Activated T-helper 1 cell treated with anti-CD3 and anti-CD28 coated beads, Interleukin-12 subunit alpha, Interleukin-12 subunit beta, Interleukin-2, Interleukin-4 antibody, amounts not matched to agents 30 ng/mL and 10 ng/mL and 1 ng/mL, durations not matched to agents 14 hours and 24 hours and 36 hours (primary cell): ENCODE data around the gene CFAP97D2. TPM values are rescaled to one million over a fixed set of nuclear protein-coding genes. Genes with fewer than 3 reads are reported as not detected.
"Not testable (repeated sequence)": the region's sequence is repeated elsewhere in the genome, so short reads cannot be mapped to it uniquely, and the experiment has no call there.

ENCODE experiments used
- DNase-seq: peaks from one replicate; pipeline ENCODE4 v3.0.0; 2021; ENCODE audit warnings: low spot score
- H3K27ac Mint-ChIP-seq: one replicate; pipeline ENCODE4 v1.8.0; 2021; ENCODE audit warnings: mild to moderate bottlenecking, mixed read lengths
- H3K27me3 Mint-ChIP-seq: one replicate; pipeline ENCODE4 v1.8.0; 2022; ENCODE audit warnings: mild to moderate bottlenecking, moderate library complexity, mixed read lengths; ENCODE audit not compliant: insufficient read depth
- H3K36me3 Mint-ChIP-seq: one replicate; pipeline ENCODE4 v1.8.0; 2021; ENCODE audit warnings: low read depth, mixed read lengths
- H3K4me1 Mint-ChIP-seq: one replicate; pipeline ENCODE4 v1.8.0; 2021; ENCODE audit warnings: low read depth, mixed read lengths
- H3K4me3 Mint-ChIP-seq: one replicate; pipeline ENCODE4 v1.8.0; 2021; ENCODE audit warnings: mild to moderate bottlenecking, moderate library complexity, mixed read lengths
- H3K9me3 Mint-ChIP-seq: one replicate; pipeline ENCODE4 v1.8.0; 2021; ENCODE audit warnings: mixed read lengths
- intact Hi-C: fragments of 100-400 bp; cut with micrococcal nuclease; formaldehyde crosslinking; loops from one replicate; pipeline ENCODE4 v1.15.1; 2024
- total RNA-seq: library from RNA; stranded (reverse); gene quantifications from 2 replicates; pipeline ENCODE4 v1.2.3, GENCODE V29; 2022

Gene CFAP97D2
- not detected in 2 replicates for total RNA-seq

DNA sequence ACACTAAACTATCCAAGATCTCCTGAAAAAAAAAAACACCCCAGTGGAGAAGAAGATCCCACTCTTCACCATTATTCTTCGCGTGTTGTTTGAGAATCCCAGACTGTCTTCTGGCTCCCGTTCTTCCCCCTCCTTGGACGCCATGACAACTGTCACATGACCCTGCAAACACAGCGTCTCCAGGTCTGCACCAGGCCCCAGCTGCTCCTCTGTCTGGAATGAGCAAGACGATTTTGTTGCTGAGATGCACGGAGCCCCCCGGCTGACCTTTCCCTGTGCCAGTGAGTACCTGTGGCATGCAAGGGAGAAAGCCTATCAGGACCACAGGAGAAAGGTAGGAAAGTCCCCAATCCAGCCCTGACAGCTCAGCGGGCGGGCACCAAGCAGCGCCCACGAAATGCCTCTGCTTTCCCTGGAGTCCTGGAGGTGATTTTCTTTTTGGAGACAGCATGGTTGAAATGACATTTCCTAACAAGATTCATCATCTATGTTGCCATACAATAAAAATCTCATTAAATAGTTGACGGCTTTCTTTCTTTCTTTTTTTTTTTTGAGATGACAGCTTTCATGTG is at the start of gene CFAP97D2:
Gene CFAP97D2, plus strand, starts transcription at position 171 of the 572 bp plus-strand sequence. Its CDS starts 74 bp downstream, at position 245.
- intact Hi-C loops: no loop called here
- Mint-ChIP-seq H3K27ac (no peak within 1 kb of the TSS), H3K4me1 (peaks cover 15% of the 10 kb centered on the region), H3K27me3 (peaks cover 10% of the 10 kb centered on the region), H3K4me3 (no peak within 1 kb of the TSS), H3K9me3 (peaks cover 8% of the 10 kb centered on the region), H3K36me3 (peaks cover 2% of the 10 kb centered on the region)
- DNase-seq: no peak

DNA sequence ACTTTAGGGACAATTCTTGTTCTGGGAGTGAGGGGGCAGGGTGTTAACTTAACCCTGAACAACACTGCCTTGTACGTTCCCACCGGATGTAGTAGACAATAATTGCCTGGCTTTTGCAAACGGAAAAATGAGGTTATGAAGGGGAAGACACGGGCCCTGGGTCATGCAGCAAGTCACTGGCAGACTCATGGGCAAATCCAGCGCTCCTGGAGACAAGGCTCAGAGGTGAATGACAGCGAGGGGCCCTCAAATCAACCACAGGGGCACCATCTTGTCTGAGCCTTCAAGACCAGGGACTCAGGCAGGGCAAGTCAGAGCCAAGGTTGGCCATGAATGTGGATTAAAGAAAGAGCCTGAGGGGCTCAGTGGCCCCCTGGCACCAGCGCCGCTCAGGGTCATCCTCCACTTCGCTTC is 49.4 kb upstream of the CFAP97D2 start:
- Mint-ChIP-seq H3K9me3 (peaks cover 7% of the 10 kb centered on the region), H3K4me3 (peak overlapping the region; percentile 98), H3K4me1 (peaks cover 71% of the 10 kb centered on the region), H3K36me3 (peaks cover 38% of the 10 kb centered on the region), H3K27ac (peak overlapping the region; percentile 88), H3K27me3 (peaks cover 2% of the 10 kb centered on the region)
- DNase-seq: no peak
- intact Hi-C loops: loop anchor here (1.0 to 5.0 kb wide), 7 partner anchors 14 to 312 kb away; partner anchors contain the start of gene CDC16

DNA sequence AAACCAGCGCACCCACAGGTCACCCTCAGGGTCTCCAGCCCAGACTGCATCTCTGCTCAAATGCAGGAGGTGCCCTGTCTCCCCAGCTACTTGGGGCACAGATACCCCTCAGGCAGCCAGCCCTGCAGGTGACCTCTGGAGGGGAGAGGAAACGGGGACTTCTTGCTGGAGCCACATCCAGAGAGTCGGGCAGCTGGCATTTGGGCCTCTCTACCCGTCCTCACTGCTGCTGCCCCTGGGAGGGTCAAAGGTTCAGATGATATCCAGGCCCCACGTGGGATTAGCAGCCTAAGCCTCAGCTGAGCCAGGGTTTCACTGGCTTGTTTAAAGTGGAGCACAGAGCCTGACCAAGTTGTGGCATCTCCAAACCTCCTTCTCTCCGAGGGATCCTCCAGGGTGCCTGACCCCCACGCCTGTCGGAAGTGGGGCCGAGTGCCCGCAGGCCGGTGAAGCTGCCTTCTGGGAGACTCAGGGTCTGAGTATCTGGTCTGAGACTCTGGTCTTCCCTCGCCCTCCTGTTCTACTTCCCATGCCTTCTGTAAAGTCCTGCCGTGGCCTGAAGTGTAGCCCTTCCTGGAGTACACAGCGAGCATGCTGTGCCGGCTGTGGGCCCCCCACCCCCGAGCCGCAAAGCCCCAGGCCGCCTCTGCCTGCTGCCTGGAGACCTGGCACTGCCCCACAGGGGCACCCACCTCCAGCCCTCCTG is 48.8 kb upstream of the CFAP97D2 start:
- peaks cover 4% of the 10 kb centered on the region for H3K9me3 Mint-ChIP-seq
- H3K27me3 Mint-ChIP-seq: peaks cover 2% of the 10 kb centered on the region
- H3K4me1 Mint-ChIP-seq: peaks cover 71% of the 10 kb centered on the region
- peak overlapping the region; percentile 88 for H3K27ac Mint-ChIP-seq
- H3K36me3 Mint-ChIP-seq: peaks cover 32% of the 10 kb centered on the region
- peak overlapping the region; percentile 98 for H3K4me3 Mint-ChIP-seq
- DNase-seq: no peak
- intact Hi-C loops: no loop called here

DNA sequence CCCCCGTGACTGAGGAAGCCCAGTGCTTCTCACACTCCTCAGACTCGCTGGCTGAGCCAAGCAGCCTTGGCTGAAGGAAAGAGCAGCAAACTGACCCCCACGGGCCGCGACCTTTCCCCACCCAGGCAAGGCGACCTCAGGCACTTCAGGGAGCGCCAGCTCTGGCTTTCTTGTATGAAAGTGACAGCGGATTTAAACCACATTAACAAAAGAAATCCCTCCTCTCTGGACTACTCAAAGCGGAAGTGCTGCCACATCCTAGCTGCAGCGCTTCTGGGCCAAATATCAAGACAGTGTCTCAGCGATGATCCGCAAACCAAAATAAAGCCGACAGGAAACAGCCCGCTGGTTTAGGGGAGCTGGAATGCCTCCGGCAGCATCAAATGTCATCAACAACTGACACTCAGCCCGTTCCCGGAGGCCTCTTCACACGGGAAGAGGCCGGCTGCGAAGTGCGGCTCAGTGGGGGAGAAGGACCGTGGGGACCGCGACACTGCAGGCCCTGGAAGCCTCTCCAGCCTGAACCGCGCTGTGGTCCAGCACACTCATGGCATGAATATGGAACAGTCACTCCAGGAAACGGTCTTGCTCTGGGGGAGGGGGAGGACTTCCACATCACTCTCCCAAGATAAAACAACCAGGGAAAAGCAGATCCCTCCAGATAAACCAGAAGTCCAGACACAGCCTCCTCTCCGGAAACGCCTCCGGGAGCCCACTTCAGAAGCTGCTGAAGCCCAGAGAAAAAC is 48.0 kb upstream of the CFAP97D2 start:
- peak; percentile 63 for DNase-seq
- H3K36me3 Mint-ChIP-seq: peaks cover 31% of the 10 kb centered on the region
- intact Hi-C loops: loop anchor here (1.0 kb wide), 1 partner anchor 9 kb away; no protein-coding TSS in a partner anchor

DNA sequence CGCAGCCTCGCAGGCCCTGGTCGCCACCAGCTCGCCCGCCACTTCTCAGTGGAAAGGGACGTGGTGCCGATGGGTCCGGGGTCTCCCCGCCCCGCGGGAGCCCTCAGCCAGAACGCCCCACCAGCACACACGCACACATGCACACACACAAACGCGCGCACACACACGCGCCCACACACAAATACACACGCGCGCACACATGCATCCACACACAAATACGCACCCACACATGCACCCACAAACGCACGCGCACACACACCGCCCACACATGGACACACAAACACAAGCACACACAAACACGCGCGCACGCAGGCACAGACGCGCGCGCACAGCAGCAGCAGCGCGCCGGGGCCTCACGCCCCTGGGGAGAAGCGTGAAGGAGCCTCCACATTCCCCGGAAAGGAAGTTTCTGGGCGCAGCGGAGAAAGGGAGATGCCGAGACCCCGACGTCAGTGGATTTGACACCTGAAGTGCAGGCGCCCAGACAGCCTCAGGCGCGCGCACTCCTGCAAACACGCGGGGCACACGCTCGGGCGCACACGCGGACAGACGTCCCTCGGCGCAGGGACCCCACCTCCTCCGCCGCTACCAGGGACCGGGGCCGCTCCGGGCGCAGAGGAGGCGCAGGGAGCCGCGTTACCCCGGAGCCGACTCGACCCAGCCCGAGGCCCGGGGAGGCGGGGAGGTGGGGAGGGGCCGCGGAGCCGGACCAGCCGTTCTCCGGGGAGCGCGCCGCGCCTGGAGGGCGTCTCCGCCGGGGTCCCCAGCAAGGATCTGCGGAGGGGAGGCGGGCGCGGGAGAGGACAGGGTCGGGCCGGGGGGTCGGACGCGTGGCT is 47.3 kb upstream of the CFAP97D2 start:
- Mint-ChIP-seq H3K4me3 (peak overlapping the region; percentile 98), H3K27me3 (peaks cover 7% of the 10 kb centered on the region), H3K4me1 (peaks cover 62% of the 10 kb centered on the region), H3K36me3 (peaks cover 26% of the 10 kb centered on the region), H3K9me3 (no peaks in the 10 kb centered on the region), H3K27ac (peak overlapping the region; percentile 88)
- DNase-seq: no peak
- intact Hi-C loops: loop anchor here (1.0 kb wide), 1 partner anchor 8 kb away; no protein-coding TSS in a partner anchor

More for the DNA sequence above, 48.0 kb upstream of the CFAP97D2 start:
- Mint-ChIP-seq H3K4me1 (peaks cover 70% of the 10 kb centered on the region), H3K27me3 (peaks cover 2% of the 10 kb centered on the region), H3K9me3 (peaks cover 4% of the 10 kb centered on the region), H3K27ac (peak overlapping the region; percentile 88), H3K4me3 (peak overlapping the region; percentile 98)

DNA sequence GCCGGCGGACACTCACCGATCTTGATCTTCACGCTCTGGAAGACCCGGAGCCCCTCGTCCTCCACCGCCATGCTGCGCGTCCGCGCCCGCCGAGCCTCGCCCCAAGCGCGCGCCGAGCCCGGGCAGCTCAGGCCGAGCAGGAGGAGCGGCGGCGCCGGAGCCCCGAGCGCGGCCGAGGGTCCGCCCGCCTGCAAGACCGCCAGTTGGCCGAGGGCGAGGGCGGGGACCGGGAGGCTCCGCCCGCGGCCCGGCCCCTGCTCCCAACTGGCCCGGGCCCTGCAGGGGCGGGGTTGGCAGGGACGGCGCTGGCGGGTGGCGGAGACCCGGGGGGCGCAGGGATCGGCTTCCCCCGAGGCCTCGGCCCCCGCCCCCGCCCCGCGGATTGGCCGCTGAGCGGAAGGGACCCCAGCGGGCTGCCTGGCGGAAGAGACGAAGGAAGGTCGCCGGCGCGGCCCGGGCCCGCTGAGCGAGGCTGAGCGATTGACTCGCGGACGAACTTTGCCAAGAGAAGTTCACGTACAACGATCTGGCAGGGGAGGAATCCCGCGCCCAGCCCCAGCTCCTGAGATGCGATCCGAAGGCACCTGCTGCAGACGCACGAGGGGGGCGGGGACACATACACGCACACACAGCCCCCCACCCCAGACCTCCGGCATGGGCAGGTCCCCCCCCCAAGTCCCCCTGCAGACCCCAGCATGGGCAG is 46.5 kb upstream of the CFAP97D2 start, which contains the start of gene RASA3:
Gene RASA3, minus strand, starts transcription at position 205 of the 703 bp plus-strand sequence. Its CDS starts 134 bp downstream, at position 71.
- Mint-ChIP-seq H3K9me3 (no peaks in the 10 kb centered on the region), H3K36me3 (peaks cover 18% of the 10 kb centered on the region), H3K27ac (peak within 1 kb of the TSS; percentile 88), H3K4me3 (peak within 1 kb of the TSS; percentile 98), H3K4me1 (peaks cover 55% of the 10 kb centered on the region), H3K27me3 (peaks cover 7% of the 10 kb centered on the region)
- DNase-seq: peak; percentile 59
- intact Hi-C loops: no loop called here

DNA sequence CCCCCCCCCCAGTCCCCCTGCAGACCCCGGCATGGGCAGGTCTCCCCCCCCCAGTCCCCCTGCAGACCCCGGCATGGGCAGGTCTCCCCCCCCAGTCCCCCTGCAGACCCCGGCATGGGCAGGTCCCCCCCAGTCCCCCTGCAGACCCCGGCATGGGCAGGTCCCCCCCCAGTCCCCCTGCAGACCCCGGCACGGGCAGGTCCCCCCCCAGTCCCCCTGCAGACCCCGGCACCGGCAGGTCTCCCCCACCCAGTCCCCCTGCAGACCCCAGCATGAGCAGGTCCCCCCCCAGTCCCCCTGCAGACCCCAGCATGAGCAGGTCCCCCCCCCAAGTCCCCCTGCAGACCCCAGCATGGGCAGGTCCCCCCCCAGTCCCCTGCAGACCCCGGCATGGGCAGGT is 45.9 kb upstream of the CFAP97D2 start:
- Mint-ChIP-seq H3K4me1 (peaks cover 49% of the 10 kb centered on the region), H3K36me3 (peaks cover 13% of the 10 kb centered on the region)
- H3K27ac Mint-ChIP-seq, H3K4me3 Mint-ChIP-seq, intact Hi-C loops, H3K9me3 Mint-ChIP-seq, H3K27me3 Mint-ChIP-seq, DNase-seq: not testable (repeated sequence)

DNA sequence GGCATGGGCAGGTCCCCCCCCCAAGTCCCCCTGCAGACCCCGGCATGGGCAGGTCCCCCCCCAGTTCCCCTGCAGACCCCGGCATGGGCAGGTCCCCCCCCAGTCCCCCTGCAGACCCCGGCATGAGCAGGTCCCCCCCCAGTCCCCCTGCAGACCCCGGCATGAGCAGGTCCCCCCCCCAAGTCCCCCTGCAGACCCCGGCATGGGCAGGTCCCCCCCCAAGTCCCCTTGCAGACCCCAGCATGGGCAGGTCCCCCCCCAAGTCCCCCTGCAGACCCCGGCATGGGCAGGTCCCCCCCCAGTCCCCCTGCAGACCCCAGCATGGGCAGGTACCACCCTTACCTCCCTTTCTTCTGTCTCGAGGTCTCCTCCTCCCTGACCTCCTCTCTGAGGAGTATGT is 45.5 kb upstream of the CFAP97D2 start:
- DNase-seq, H3K9me3 Mint-ChIP-seq, H3K36me3 Mint-ChIP-seq, H3K27me3 Mint-ChIP-seq, intact Hi-C loops: not testable (repeated sequence)
- Mint-ChIP-seq H3K4me3 (peak overlapping the region; percentile 69), H3K27ac (peak overlapping the region; percentile 46), H3K4me1 (peaks cover 45% of the 10 kb centered on the region)

DNA sequence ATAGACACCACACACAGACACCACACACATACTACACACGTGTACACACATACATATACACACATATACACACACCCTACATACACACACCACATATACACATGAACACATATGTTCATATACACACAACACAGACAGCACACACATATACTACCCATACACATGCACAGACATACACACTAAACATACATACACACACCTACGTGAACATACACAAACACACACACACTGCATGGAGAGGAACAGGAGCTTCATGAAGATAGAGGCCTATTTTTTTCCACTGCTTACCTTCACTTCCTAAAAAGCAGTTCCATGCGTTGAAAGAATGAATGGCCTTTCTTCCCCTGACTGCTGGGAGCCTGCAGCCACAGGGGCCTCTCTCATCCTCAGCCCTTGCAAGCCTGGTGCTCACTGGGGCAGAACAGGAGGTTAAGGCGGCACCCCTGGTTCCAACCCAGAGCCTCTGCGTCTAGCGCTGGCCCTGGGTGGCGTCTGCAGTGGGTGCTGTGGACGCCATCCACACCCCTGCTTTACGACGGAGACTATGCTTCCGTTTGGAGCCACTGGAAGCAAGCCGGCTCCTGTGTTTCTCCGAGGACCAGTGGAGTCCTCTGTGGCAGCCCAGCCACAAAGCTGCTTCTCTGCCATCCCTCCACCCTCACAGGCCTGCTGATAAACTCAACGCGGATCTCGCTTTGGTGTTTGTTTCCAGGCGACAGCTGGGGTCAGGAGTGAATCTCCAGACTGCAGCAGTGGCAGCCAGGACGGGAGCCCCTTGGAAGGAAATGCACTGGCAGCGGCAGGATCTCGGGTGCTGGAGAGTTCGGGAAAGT is 44.7 kb upstream of the CFAP97D2 start:
- H3K36me3 Mint-ChIP-seq: peaks cover 8% of the 10 kb centered on the region
- intact Hi-C loops: no loop called here
- peaks cover 3% of the 10 kb centered on the region for H3K9me3 Mint-ChIP-seq
- peak overlapping the region; percentile 46 for H3K27ac Mint-ChIP-seq
- peaks cover 7% of the 10 kb centered on the region for H3K27me3 Mint-ChIP-seq
- peak overlapping the region; percentile 69 for H3K4me3 Mint-ChIP-seq
- no peak for DNase-seq
- H3K4me1 Mint-ChIP-seq: peaks cover 37% of the 10 kb centered on the region

DNA sequence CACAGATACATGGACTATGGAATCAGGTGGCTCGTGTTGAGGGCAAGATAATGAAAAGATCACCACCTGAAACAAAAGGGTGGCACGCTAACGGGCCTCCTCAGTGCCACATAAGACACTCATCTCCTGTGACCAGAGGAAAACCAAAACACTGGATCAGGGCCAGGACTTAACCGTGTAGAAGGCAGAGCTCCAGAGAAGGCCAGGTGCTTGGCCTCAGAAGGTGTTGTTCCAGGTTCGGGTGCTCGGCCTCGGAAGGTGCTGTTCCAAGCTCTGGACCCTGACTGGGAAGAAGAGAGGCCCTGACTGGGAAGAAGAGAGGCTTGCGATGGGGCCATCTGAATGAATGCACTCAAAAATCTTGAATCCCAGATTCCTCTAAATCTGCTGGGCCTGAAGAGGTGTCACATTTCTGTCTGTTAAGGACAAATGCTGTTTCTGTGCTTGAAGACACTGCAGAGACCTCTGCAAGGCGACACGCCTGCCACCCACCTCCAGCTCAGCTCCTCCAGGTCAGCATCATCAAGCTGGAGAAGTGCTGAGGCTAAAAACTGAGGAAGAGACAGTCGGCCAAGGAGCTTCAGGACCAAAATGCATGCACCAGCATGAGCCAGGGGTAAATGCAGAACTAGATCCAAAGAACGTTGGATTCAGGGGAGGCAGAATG is 44.0 kb upstream of the CFAP97D2 start:
- intact Hi-C loops: no loop called here
- Mint-ChIP-seq H3K9me3 (peaks cover 3% of the 10 kb centered on the region), H3K27me3 (peaks cover 7% of the 10 kb centered on the region), H3K4me1 (peaks cover 30% of the 10 kb centered on the region), H3K4me3 (peak overlapping the region; percentile 42), H3K36me3 (peaks cover 8% of the 10 kb centered on the region), H3K27ac (peak overlapping the region; percentile 30)
- DNase-seq: no peak

DNA sequence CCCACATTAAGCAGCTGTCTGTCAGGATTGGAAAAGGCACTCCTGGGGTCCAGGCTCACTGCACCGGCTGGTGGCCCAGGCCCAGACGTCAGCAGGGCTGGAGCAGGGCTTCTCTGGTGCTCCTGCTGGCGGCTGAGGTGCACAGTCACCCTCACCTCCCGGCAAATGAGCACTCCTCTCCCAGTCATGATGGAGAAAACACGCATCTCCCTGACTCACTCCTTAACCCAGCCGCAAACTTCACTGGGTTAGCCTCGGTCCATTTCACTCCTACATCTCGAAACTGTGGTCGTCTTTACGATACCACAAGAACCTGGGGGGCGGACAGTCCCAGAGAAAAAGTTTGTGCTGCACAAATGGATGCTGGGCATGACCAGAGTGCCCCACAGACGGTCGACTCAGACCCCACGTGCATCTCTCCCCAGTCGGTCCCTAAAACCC is 43.3 kb upstream of the CFAP97D2 start:
- intact Hi-C loops: no loop called here
- Mint-ChIP-seq H3K36me3 (peaks cover 8% of the 10 kb centered on the region), H3K4me3 (no peak overlapping the region), H3K4me1 (peaks cover 29% of the 10 kb centered on the region), H3K27ac (no peak overlapping the region), H3K9me3 (peaks cover 3% of the 10 kb centered on the region), H3K27me3 (peaks cover 7% of the 10 kb centered on the region)
- no peak for DNase-seq
